Measurements from ENCODE around the gene CCDC124.

DNA sequence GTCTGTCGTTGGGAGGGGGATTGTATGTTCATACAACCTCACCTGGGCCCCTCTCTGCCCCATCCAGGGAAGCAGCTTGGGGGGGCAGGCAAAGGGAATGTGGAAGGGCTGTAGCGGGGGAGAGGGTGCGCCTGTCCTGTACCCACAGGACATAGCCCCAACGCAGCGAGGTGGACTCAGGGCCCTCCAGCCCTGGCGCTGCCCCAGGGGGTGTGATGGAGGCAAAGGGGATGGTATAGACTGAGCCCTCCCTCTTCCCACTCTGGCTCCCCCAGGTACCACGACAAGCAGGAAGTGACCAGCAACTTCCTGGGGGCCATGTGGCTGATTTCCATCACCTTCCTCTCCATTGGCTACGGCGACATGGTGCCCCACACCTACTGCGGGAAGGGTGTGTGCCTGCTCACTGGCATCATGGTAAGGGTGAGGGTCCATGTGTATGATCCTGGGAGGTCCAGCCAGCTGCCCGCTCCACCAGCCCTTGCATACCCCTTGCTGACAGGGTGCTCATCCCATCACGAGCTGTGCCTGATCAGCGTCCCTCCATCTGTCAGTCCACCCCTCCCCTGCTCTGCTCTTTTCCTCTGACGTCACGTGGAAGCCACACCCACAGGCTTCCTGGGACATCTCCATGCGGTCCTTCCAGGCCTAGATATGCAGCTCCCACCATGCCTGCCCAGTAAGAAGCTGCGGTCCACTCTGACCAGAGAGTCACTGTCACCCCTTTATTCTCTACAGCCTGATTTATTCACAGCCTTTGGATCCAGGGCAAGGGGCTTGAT is 52.4 kb downstream of the CCDC124 start:
- TF ChIP-seq, protein P1, sequence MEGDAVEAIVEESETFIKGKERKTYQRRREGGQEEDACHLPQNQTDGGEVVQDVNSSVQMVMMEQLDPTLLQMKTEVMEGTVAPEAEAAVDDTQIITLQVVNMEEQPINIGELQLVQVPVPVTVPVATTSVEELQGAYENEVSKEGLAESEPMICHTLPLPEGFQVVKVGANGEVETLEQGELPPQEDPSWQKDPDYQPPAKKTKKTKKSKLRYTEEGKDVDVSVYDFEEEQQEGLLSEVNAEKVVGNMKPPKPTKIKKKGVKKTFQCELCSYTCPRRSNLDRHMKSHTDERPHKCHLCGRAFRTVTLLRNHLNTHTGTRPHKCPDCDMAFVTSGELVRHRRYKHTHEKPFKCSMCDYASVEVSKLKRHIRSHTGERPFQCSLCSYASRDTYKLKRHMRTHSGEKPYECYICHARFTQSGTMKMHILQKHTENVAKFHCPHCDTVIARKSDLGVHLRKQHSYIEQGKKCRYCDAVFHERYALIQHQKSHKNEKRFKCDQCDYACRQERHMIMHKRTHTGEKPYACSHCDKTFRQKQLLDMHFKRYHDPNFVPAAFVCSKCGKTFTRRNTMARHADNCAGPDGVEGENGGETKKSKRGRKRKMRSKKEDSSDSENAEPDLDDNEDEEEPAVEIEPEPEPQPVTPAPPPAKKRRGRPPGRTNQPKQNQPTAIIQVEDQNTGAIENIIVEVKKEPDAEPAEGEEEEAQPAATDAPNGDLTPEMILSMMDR (conservative IDR thresholded peaks at IDR 0.05; ENCODE audit: low read depth, low read length): no peak
- no peak for TF ChIP-seq EZH2 (IDR thresholded peaks at IDR 0.05; ENCODE audit: low read length, unreplicated experiment)

All from PC-3 (cell line).